HG03571 (cell line): ENCODE data around the gene PRIM2.
"Not testable (repeated sequence)": the region's sequence is repeated elsewhere in the genome, so short reads cannot be mapped to it uniquely, and the experiment has no call there.

Experiments
- ATAC-seq: cut with Tn5 transposase; IDR thresholded peaks from one replicate; pipeline ENCODE4 v1.9.1; 2021; ENCODE audit not compliant: unreplicated experiment

PRIM2 gene

DNA sequence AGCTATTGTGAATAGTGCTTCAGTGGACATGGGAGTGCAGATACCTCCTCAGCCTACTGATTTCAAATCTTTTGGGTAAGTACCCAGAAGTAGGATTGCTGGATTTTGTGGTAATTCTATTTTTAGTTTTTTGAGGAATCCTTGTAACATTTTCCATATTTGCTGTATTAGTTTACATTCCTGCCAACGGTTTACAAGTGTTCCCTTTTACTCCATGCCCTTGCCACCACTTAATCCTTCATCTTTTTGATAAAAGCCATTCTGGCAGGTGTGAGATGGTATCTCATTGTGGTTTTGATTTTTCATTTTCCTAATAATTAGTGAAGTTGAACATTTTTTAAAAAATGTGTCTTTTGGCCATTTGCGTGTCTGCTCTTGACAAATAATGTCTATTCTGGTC, 125.8 kb downstream of the PRIM2 start:
- not testable (repeated sequence) for ATAC-seq

DNA sequence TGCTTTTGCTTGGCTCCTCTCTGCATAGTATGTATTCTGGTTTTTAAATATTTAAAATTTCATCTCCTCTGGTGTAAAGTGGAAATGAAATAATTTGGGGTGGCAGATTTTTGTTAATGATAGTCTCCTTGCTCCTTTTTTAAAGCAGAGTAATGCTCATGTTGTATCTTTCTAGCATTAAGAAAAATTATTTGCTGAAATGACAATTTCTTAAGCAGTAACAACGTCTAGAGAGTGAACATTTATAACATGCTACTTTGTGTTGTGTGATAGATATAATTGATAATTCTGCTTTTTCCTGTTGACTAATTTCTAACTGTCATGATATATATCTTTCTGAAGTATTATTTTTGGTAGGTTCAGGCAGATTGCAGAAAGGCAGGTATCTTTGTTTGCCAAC, 127.4 kb downstream of the PRIM2 start:
- not testable (repeated sequence) for ATAC-seq

DNA sequence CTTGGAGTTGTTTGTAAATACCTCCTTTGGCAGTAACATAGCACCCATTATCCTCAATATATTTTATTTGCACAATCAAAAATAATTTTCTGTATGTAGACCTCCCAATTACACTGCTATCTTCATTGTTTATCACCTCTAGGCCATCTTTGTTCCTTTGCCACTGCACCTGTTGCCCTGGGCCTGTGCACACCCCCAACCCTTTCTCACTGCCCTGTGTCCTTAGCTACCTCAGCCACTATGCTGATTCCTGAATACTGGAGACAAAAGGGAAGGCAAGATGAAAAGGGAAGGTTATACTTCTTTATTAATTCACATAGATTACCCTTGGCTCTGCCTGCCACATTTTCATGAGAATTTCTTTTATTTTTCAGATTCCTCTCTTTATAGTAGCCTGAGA, 127.9 kb downstream of the PRIM2 start:
- peak; percentile 37 for ATAC-seq

DNA sequence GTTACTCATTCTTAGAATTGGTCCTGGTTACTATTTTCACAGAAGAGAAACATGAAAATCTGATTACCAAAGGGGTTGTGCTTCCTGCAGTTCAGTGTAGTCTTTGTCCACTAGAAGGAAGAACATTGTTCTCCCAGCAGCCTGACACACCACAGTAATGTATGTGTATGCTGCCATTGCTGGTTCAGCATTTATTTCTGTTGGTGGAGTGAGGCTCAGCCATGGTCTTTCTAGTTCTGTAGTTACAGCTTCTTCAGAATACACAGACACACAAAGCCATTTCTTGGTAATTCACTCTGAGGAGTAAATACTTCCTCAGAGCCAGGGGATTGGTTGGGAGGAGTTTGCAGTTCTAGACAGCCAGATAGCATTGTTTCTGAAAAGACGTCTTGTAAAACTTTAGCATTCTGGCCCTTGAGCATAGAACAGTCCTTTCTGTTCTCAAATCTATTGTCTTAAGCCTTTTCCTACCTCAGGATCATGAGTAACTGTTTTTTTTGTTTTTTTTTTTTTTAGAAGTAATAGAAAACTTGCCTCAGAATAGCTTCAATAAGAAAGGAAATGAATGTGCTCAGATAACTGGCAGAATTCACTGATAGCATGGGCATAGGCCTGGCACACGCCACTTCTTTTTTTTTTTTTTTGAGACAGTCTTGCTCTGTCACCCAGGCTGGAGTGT, 128.5 kb downstream of the PRIM2 start:
- peak; percentile 69 for ATAC-seq

DNA sequence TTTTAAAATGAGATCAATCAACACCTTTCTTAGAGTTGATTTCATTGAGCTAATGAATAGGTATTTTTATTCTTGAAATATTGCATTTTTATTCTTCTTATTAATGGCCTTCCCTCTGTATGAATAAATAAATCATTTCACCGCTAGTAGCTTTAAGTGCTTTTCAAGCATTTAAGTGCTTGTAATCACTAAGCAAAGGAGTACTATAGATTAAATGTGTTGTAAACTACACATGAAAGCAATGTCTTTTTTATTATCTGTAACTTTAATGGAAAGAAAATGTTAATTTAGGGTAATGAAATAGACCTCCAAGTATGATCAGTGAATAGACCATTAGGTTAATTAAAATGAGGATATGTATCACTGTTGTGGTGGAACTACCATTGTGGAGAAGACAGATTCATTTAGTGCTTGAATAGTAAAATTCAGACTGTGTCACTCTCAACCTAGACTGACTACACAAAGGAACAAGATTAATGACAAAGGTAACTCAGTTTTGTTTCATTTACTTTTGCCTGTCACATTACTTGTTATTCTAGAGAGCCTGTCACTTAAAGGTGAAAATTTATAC, 132.2 kb downstream of the PRIM2 start:
- not testable (repeated sequence) for ATAC-seq

DNA sequence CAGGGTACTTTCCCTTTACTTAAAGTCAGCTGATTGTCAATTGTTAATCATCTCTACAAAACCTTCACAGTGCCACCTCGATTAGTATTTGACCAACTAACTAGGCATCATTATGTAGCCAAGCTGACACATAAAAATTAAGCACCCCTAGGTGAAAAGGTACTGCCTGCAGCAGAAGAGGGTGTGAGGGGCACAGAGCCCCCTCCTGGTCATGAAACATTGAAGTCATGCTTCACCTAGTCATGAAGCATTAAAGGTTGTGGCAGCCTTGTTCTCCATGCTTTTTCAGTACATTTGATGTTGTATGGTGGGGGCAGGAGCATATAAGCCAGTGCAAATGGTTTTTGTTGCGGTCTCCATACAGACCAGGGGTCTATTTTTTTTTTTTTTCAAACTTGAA, 142.4 kb downstream of the PRIM2 start:
- ATAC-seq = not testable (repeated sequence)

DNA sequence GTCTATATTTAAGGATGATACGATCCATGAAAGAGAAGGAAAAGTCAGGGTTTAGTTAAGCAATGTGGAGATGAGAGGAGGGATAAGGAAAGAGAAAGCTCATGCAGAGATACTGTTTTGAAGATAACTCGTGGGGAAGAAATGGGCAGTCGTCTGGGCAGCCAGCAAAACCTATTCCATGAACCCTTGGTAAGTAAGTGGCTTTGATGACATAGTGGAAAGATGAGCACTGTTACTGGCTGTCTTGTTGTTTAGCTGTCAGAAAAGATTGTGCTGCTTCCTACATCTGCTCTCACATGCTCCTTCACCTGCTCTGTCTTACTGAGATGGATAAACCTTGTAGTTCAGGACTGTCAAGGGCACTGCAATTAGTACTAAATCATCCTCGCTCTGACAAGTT, 143.6 kb downstream of the PRIM2 start:
- ATAC-seq = not testable (repeated sequence)

DNA sequence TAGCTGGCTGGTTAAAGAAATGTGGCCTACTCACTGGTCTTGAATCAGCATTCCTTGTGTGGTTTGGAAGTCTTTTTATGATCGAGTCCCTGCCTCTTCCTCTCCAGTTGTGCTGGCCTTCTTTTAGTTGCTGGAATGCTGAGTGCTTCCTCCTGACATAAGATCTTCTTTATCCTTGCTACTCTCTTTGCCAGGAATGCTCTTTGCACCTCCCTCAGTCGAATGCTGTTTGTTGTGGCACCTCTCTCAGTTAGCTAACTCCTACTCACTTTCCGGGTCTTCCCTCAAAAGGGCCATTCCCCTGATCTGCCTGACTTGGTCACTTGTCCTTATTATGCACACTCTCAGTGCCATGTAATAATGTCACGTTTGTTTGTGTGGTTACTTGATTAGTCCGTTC, 146.4 kb downstream of the PRIM2 start:
- ATAC-seq = not testable (repeated sequence)

DNA sequence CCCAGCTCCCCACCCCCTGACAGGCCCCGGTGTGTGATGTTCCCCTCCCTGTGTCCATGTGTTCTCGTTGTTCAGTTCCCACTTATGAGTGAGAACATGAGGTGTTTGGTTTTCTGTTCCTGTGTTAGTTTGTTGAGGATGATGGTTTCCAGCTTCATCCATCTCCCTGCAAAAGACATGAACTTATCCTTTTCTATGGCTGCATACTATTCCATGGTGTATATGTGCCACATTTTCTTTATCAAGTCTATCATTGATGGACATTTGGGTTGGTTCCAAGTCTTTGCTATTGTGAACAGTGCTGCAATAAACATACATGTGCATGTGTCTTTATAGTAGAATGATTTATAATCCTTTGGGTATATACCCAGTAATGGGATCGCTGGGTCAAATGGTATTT, 148.5 kb downstream of the PRIM2 start:
- not testable (repeated sequence) for ATAC-seq

DNA sequence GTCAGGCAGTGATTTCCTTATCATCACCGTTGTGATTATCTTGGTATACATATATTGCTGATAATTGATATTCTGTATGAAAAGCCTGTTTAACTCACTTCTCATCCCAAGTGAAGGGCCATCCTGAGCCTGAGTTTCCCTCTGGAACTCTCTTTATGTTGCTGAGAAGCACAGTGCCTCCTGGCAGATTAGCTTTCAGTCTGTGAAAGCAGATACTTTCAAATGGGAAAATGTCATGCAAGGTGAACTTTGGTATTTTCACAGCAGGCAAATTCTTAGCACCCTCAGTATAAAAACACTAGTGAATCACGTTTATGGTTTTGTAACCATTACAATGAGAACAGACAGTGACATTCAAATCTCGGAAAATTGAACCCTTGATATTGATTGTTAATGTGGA, 151.6 kb downstream of the PRIM2 start:
- no peak for ATAC-seq

DNA sequence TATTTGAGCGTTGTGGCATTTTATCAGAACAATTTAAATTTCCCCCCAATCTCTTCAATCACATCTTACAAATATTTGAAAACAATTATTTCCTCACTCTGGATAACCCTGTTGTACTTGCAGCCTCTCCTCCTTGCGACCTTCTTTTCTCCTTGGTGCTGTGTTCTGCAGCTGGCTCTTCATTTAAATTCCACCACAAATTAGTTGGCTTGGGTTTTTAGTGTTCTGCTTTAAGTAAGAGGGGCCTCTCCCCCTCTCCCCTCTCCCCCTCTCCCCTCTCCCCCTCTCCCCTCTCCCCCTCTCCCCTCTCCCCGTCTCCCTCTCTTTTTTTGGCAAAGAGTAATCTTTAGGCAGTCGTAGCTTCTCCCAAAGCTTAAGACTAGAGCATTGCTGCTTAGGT, 152.7 kb downstream of the PRIM2 start:
- not testable (repeated sequence) for ATAC-seq

DNA sequence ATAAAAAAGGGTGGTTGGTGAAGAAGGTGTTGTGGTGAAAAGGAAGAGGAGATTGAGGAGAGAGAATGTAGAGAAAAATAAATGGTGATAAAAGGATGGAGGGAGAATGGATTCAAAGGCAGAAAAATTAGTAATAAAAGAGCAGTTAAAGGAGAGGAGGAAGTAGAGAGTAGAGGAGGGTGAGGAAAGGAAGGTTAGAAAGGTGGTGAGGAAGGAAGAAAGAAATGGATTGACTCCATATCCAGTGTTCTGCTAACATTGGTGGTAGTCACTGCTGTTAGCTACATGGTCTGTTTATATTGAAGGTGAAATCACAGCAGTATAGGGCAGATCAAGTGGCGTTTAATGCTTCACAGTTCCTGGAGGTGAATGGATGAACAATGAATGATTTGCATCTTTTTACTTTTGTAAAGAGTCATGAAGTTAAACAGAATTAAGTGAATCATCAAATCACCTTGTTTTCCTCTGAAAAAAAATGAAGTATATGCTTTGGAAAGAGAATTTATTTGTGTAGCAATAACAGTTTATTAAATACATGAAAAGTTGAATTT, 154.0 kb downstream of the PRIM2 start:
- ATAC-seq = not testable (repeated sequence)

DNA sequence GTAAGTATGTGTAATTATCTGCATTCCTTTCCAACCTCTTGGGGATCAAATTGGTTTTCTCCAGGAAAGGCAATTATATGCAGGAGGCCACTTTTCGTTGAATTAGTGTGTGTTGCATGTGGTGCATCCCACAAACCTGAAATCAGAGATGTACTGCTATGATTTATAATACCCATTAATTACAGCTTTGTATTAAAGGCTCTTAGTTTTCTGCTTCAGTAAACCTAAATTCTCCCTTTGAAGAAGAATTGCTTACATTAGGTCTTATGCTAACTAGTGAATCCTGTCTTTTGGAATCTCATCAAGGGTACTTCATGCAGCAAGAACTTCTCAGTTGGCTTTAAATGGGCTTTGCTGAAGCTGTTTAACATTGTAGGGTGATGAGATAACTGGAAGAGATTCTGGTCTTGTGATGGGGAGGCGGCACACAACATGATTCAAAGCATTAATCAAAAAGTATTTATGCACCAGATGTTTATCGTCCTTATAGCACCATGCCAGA, 155.5 kb downstream of the PRIM2 start:
- ATAC-seq = not testable (repeated sequence)

DNA sequence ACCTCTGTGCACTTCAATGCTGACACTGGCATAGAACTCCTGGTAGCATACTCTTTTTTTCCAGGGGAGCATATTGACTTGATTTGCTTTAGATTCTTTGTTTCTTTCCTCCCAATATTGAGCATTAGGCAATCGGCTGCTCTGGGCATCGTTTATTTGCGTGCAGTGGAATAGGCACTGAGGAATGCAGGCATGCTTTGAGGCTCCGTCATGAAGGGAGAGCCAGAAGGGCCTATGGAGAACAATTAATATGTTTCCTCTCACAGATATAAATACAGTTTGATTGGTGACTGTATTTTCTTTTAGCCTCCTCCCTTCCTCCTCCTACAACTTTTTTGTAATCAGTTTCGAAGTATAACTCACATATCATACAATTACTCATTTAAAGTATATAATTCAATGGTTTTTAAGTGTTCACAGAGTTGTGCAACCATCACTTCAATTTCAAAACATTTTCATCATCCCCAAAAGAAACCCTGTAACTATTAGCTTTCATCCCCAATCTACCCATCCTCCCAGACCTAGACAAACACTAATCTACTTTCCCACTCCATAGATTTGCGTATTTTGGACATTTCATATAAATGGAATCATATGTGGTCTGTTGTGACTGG, 157.5 kb downstream of the PRIM2 start:
- not testable (repeated sequence) for ATAC-seq

DNA sequence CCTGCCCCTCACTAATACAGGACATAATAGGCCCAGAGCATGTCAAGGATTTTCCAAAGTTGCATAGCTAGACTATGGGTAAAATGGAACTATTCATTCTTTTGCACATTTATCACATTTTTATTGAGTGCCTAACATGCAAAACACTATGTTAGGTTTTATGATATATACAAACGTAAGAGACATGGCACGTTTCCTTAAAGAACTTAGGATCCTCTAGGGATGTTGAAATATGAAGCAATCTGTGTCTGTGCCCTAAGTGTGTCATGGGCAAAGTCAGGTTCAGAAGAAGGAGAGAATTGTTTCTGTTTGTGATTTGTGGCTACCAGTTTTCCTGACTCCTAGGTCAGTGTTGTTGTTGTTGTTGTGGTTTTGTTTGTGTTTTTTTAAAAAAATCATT, 158.2 kb downstream of the PRIM2 start:
- ATAC-seq = not testable (repeated sequence)

DNA sequence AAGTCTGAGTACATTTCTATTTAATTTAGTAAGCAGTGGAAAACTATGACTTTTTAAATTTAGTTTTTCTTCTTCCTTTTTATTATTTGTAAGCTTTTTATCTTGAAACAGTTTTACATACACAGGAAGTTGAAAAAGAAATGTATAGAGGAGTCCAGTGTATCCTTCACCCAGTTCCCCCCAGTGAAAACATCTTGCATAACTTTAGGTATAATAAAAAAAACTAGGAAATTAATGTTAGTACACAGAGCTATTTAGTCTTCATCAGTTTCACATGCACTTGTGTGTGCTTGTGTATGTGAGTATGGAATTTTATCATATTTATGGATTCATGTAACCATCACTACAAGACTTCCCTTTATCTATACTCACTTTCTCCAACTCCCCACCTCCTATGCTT, 162.8 kb downstream of the PRIM2 start:
- not testable (repeated sequence) for ATAC-seq

DNA sequence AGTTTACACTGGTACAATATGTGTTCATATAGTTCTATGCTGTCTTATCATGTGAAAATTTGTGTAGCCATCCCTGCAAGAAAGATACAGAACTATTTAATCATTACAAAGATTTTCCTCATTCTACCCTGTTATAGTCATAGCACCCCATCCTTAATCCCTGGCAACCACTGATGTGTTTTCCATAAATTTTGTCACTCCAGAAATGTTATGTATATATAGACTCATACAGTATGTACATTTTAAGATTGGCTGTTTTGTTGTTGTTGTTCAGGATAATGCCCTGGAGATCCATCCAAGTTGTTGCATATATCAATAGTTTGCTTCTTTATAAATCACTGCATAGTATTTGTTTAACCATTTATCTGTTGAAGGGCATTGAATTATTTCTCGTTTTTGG, 163.7 kb downstream of the PRIM2 start:
- not testable (repeated sequence) for ATAC-seq

DNA sequence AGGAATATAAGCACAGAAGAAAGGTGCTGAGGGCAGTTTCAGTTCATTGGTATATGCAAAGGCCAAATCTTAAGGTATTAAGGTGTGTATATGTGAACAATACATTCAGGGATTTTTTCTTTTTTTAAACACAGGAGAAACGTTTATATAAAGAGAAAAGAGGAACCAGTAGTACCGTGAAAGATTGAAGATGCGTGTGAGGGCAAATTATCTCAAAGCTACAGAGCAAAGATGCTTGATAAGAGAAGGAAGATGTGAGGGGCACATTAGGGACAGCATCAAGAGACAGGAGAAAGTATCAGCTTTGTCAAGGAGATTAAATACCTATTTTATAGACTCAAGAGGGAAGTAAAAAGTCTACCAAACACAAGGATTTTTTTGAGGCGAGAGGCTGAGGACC, 165.0 kb downstream of the PRIM2 start:
- ATAC-seq = not testable (repeated sequence)

DNA sequence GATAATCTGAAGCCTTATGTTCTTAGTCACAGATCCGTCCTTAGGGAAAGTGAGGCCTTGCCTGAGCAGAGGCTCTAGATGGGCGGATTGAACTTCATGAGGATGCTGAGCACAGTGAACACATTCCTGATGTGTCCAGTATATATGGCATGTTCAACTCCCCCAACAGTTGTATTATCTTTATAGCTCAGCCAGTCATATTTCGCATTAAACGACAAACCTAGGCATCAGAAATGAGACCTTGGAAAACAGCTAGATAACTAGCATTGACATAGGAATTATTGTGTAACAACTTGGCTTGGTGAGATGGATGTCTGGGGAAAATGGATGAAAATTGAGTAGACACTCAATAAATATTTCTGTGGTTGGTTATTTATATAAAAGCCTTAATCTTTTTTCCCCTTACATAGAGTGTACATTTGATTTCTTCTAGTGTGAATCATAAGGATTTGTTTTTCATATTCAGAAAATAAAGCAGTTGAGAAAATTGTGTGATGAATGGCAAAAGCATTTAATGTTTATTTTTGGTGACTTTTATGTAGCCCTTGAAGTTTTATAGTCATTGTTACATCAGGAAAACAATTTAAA, 169.2 kb downstream of the PRIM2 start:
- ATAC-seq = not testable (repeated sequence)

DNA sequence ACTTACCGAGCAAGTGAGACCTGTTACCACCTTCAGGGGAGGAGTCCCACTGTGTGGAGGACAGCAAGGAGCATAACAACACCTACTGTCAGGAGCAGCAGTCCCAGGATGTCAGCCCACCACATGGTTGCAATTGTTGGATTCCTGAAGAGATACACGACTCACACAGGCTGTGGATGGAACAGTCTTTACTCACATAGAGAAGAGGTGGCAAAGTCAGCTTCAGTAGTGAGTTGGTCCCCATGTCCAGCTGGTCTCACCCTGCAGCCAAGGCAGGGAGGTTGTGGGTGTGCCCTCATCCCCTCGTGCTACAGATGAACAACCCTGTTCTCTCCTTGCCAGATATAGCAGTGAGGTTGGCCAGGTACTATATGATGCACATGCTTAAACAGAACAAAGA, 171.1 kb downstream of the PRIM2 start:
- ATAC-seq = not testable (repeated sequence)

DNA sequence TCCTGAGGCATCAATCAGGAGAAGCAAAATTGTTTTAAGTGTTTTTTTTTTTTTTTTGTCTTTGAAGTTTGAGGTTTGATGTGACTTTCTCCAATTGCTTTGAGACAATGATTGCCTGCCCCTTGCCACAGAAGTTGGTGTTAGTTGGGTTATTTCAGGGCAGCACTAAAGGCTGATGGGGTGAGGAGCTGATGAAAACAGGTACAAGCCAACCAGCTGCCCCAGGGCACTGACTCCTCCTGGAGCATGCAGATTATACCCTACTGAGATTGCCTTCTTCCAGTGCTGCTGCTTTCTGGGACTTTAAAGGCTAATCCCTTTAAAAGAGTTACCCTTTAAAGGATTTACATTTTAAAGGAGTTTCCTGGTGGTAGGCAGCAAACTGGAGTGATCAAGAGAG, 172.5 kb downstream of the PRIM2 start:
- not testable (repeated sequence) for ATAC-seq
